Measurements from ENCODE around the gene PPARGC1A. TPM values are rescaled to one million over a fixed set of nuclear protein-coding genes. Genes with fewer than 3 reads are reported as not detected.

Gene PPARGC1A
- total and polyA plus RNA-seq, 2 experiments from 2014 or later = 6.7 to 16.6 TPM

DNA sequence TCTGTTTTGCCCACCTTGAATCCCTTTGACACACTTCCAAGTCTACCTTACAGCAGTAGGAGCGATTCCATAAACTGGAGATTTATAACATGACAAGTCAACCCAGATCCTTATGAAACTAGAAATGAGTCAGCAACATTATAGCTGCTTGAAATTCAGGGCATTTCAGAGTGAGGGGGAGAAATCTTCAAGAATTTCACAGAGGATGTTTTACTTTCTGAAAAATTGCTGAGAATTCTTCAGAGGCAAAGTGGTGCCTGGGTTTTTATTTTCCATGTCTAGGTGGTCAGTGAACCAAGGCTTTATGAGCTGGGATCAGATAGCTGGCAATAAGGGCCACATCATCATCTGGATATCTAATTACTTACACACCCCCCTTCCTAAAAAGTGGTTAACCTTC is 119.8 kb downstream of the PPARGC1A start:
- H3K4me3 ChIP-seq = no peak overlapping the region
- H3K27ac ChIP-seq = no peak overlapping the region
- H3K79me2 ChIP-seq = no peaks in the 10 kb centered on the region
- no peaks in the 10 kb centered on the region for H3K27me3 ChIP-seq
- no peak overlapping the region for H3K4me2 ChIP-seq
- no peak for DNase-seq (ENCODE audit: low spot score)
- TF ChIP-seq, protein P1, sequence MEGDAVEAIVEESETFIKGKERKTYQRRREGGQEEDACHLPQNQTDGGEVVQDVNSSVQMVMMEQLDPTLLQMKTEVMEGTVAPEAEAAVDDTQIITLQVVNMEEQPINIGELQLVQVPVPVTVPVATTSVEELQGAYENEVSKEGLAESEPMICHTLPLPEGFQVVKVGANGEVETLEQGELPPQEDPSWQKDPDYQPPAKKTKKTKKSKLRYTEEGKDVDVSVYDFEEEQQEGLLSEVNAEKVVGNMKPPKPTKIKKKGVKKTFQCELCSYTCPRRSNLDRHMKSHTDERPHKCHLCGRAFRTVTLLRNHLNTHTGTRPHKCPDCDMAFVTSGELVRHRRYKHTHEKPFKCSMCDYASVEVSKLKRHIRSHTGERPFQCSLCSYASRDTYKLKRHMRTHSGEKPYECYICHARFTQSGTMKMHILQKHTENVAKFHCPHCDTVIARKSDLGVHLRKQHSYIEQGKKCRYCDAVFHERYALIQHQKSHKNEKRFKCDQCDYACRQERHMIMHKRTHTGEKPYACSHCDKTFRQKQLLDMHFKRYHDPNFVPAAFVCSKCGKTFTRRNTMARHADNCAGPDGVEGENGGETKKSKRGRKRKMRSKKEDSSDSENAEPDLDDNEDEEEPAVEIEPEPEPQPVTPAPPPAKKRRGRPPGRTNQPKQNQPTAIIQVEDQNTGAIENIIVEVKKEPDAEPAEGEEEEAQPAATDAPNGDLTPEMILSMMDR (IDR thresholded peaks at IDR 0.05; ENCODE audit: poor library complexity) = no peak
- TF ChIP-seq EZH2phosphoT487 (IDR thresholded peaks at IDR 0.05; ENCODE audit: low read depth, severe bottlenecking, unreplicated experiment) = no peak
- no peak for TF ChIP-seq EZH2 (IDR thresholded peaks at IDR 0.05; ENCODE audit: borderline replicate concordance)
- H4K20me1 ChIP-seq (ENCODE audit: insufficient read depth, poor library complexity, severe bottlenecking) = no peaks in the 10 kb centered on the region
- H3K36me3 ChIP-seq (replicated peaks; ENCODE audit: insufficient read depth, low read depth) = no peaks in the 10 kb centered on the region
- no peaks in the 10 kb centered on the region for H3K9me3 ChIP-seq (ENCODE audit: low read depth)
- H2AFZ ChIP-seq = no peak overlapping the region
- 56% methylated on average over 1 of the region's 1 CpG for WGBS (ENCODE audit: low lambda C conversion rate, missing lambda C conversion rate)
- H3K4me1 ChIP-seq (ENCODE audit: insufficient read depth) = no peaks in the 10 kb centered on the region
- no peaks in the 10 kb centered on the region for H3K9me2 ChIP-seq (replicated peaks; ENCODE audit: insufficient read depth)

DNA sequence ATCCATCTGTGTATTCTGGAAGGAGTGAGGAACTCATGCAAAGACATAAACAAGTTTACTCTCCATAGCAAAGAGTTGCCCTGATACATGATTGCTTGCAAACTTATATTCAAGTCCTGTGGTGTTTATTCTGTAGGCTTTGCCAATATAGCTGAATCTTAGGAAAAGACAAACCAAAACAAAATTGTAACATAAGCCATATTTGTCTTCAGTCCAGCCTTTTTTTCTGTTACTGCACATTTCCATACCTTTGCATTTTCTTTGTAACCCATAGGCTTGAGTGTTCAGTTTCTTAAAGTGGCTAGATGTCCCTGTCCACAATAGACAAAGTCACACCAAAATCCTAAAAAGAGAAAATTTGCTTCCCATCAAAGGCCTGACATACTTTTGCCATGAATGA is 120.4 kb downstream of the PPARGC1A start:
- Histone ChIP-seq H4K20me1 (ENCODE audit: insufficient read depth, poor library complexity, severe bottlenecking) (no peaks in the 10 kb centered on the region), H3K27me3 (no peaks in the 10 kb centered on the region), H3K9me3 (ENCODE audit: low read depth) (no peaks in the 10 kb centered on the region), H3K36me3 (replicated peaks; ENCODE audit: insufficient read depth, low read depth) (no peaks in the 10 kb centered on the region), H3K79me2 (no peaks in the 10 kb centered on the region), H3K27ac (no peak overlapping the region), H2AFZ (no peak overlapping the region), H3K4me2 (no peak overlapping the region), H3K9me2 (replicated peaks; ENCODE audit: insufficient read depth) (no peaks in the 10 kb centered on the region), H3K4me1 (ENCODE audit: insufficient read depth) (no peaks in the 10 kb centered on the region), H3K4me3 (no peak overlapping the region)
- no peak for TF ChIP-seq EZH2 (IDR thresholded peaks at IDR 0.05; ENCODE audit: borderline replicate concordance)
- TF ChIP-seq, protein P1 (IDR thresholded peaks at IDR 0.05; ENCODE audit: poor library complexity) = no peak
- no peak for TF ChIP-seq EZH2phosphoT487 (IDR thresholded peaks at IDR 0.05; ENCODE audit: low read depth, severe bottlenecking, unreplicated experiment)
- DNase-seq (ENCODE audit: low spot score) = no peak

DNA sequence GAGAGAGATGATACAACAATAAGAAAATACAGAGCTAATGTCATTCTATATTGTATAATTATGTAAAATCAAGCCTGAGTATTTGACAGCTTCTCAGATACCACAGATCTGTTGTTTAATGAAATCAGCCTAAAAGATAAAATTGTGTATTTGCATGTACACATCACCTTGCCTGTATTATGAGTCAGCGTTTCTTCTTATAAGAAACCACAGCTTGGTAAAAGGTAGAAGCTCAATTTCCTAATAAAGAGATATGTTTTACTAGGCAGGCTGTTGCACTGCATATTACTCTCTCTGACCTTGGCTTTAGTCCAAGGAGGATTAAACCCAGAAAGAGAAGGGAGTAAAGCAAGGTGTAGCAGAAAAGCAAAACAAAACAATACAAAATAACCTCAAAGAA is 121.3 kb downstream of the PPARGC1A start:
- no peak overlapping the region for H3K4me3 ChIP-seq
- DNase-seq (ENCODE audit: low spot score) = no peak
- WGBS (ENCODE audit: low lambda C conversion rate, missing lambda C conversion rate) = 41% methylated on average over 1 of the region's 1 CpG

More for the DNA sequence above, 121.3 kb downstream of the PPARGC1A start:
- H4K20me1 ChIP-seq (ENCODE audit: insufficient read depth, poor library complexity, severe bottlenecking) = no peaks in the 10 kb centered on the region
- no peak overlapping the region for H3K4me2 ChIP-seq
- H2AFZ ChIP-seq = no peak overlapping the region
- no peaks in the 10 kb centered on the region for H3K27me3 ChIP-seq
- no peaks in the 10 kb centered on the region for H3K79me2 ChIP-seq
- no peaks in the 10 kb centered on the region for H3K9me3 ChIP-seq (ENCODE audit: low read depth)
- H3K4me1 ChIP-seq (ENCODE audit: insufficient read depth) = no peaks in the 10 kb centered on the region
- H3K27ac ChIP-seq = no peak overlapping the region
- H3K36me3 ChIP-seq (replicated peaks; ENCODE audit: insufficient read depth, low read depth) = no peaks in the 10 kb centered on the region
- TF ChIP-seq, protein P1 (IDR thresholded peaks at IDR 0.05; ENCODE audit: poor library complexity) = no peak
- TF ChIP-seq EZH2phosphoT487 (IDR thresholded peaks at IDR 0.05; ENCODE audit: low read depth, severe bottlenecking, unreplicated experiment) = no peak
- no peak for TF ChIP-seq EZH2 (IDR thresholded peaks at IDR 0.05; ENCODE audit: borderline replicate concordance)
- no peaks in the 10 kb centered on the region for H3K9me2 ChIP-seq (replicated peaks; ENCODE audit: insufficient read depth)
